ENCODE results near the gene ZFAND6. TPM values are rescaled to one million over a fixed set of nuclear protein-coding genes. Genes with fewer than 3 reads are reported as not detected.

Gene ZFAND6
- total RNA-seq = 190 TPM

GRCh38 chr15:80058851-80059785 is at the start of gene ZFAND6:
TSS of gene ZFAND6 (plus strand) at chr15:80059676. CDS start at chr15:80120345, 60,669 bp downstream.

GRCh38 chr15:80152896-80153876 is 93.7 kb downstream of the ZFAND6 start, which contains the start of gene FAH:
TSS of gene FAH (plus strand) at chr15:80152999. CDS start at chr15:80153055, 56 bp downstream.

Other genes with a start within 250 kb of the ZFAND6 start
- 33.6 TPM for gene MTHFS, start 162.7 kb upstream of the ZFAND6 start, total RNA-seq
- 1.5 TPM for gene BCL2A1, start 88.5 kb upstream of the ZFAND6 start, total RNA-seq
- gene FAH, start 93.3 kb downstream of the ZFAND6 start, total RNA-seq = 9.2 TPM
- gene CTXND1, start 192.5 kb downstream of the ZFAND6 start, total RNA-seq = 0.88 TPM